ENCODE measurements around the gene PCSK9. TPM values are rescaled to one million over a fixed set of nuclear protein-coding genes. Genes with fewer than 3 reads are reported as not detected.

PCSK9 gene
- total RNA-seq, 4 donors from 2014 or later: 3.5 to 18.4 (median 8.5) TPM

DNA sequence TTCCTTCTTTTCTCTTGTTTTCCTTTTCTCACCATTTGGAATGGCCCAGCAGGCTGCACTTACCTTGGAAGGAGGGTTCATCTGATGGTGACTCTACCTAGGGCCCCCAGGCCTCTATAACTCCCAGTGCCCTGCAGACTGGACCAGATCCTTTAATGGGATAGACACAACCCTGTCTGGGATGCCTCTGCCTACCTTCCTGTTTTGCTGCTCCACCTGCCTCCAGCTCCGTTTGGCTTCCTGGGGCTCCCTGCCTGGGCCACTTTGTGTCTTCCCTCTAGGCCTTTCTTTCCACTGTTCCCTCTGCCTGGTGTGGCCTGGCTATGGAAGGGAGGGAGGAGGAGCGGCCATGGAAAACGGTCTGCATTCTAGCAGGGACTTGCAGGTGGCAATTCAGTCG, 7.5 kb downstream of the PCSK9 start:
- no peak for TF ChIP-seq POLR2A (IDR thresholded peaks at IDR 0.05)
- TF ChIP-seq, protein P1, sequence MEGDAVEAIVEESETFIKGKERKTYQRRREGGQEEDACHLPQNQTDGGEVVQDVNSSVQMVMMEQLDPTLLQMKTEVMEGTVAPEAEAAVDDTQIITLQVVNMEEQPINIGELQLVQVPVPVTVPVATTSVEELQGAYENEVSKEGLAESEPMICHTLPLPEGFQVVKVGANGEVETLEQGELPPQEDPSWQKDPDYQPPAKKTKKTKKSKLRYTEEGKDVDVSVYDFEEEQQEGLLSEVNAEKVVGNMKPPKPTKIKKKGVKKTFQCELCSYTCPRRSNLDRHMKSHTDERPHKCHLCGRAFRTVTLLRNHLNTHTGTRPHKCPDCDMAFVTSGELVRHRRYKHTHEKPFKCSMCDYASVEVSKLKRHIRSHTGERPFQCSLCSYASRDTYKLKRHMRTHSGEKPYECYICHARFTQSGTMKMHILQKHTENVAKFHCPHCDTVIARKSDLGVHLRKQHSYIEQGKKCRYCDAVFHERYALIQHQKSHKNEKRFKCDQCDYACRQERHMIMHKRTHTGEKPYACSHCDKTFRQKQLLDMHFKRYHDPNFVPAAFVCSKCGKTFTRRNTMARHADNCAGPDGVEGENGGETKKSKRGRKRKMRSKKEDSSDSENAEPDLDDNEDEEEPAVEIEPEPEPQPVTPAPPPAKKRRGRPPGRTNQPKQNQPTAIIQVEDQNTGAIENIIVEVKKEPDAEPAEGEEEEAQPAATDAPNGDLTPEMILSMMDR (IDR thresholded peaks at IDR 0.05): no peak
- Histone ChIP-seq H3K36me3 (peaks cover 0 to 12% (median 0%) of the 10 kb centered on the region in 3 donors), H3K4me1 (no peaks in the 10 kb centered on the region), H3K9me3 (no peaks in the 10 kb centered on the region), H3K27ac (no peak overlapping the region), H3K27me3 (no peaks in the 10 kb centered on the region), H3K4me3 (no peak overlapping the region)
- peak in 2 of 3 donors; percentile 29 to 30 for DNase-seq

DNA sequence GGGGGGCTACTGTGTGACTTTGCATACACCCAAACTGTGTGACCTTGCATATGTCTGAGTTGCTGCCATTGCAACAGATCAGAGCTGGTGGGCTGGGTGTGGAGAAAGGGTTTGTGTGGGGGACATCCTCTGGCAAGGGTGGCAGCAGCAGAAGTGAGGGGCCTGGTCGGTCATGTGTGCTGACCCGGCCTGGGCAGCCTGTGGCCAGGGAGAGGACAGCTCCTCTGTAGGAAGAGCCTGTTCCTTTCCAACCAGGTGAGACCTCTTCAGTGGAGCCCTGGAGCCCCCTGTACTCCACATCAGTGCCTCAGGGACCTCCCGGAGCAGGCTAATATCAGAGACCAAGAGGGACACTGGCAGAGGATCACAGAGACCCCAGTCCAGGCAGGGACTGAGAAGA, 8.3 kb downstream of the PCSK9 start:
- Histone ChIP-seq H3K27ac (no peak overlapping the region), H3K27me3 (no peaks in the 10 kb centered on the region), H3K36me3 (peaks cover 0 to 12% (median 0%) of the 10 kb centered on the region in 3 donors), H3K9me3 (no peaks in the 10 kb centered on the region), H3K4me1 (no peaks in the 10 kb centered on the region), H3K4me3 (no peak overlapping the region)
- no peak for DNase-seq
- TF ChIP-seq, protein P1 (IDR thresholded peaks at IDR 0.05): no peak
- no peak for TF ChIP-seq POLR2A (IDR thresholded peaks at IDR 0.05)

DNA sequence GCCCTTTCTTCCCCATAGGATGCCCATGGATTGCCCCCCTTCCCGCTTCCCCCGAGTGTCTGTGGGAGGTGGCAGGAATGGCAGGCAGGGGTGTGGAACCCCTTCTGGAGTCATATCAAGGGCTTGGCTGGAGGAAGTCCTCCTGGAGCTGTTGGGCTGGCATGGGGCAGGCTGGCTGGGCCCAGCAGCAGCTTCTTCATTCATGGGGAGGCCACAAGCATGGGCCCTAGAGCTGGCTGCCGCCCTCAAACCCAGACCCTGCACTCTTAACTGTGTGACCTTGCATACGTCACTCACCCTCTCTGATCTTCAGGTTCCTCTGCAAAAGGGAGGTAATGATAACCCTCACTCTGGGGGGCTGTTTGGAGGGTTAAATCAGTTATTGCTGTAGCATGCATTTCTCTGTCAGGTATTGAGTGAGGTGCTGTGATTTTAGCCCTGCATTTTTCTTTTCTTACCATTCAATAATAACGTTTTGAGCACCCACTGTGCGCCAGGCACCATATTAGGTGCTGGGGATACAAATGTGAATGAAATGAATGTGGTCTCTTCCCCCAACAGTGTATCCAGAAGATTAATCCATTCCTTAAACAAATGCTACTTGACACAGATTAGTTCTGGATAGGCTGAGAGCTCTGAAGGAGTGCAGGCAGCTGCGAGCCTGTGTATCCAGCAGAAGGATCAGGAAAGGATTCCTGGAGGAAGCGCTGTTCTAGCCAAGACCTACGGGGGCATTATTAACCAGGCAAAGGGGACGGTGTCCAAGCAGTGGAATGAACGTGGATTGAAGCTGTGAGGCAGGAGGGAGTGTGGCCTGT, 9.3 kb downstream of the PCSK9 start:
- no peaks in the 10 kb centered on the region for H3K27me3 ChIP-seq
- DNase-seq: peak in 2 of 3 donors; percentile 23 to 28
- no peaks in the 10 kb centered on the region for H3K4me1 ChIP-seq
- no peak for TF ChIP-seq POLR2A (IDR thresholded peaks at IDR 0.05)
- TF ChIP-seq, protein P1 (IDR thresholded peaks at IDR 0.05): no peak
- H3K36me3 ChIP-seq: peaks cover 0 to 12% (median 0%) of the 10 kb centered on the region in 3 donors
- H3K9me3 ChIP-seq: no peaks in the 10 kb centered on the region
- H3K27ac ChIP-seq: no peak overlapping the region
- H3K4me3 ChIP-seq: no peak overlapping the region

DNA sequence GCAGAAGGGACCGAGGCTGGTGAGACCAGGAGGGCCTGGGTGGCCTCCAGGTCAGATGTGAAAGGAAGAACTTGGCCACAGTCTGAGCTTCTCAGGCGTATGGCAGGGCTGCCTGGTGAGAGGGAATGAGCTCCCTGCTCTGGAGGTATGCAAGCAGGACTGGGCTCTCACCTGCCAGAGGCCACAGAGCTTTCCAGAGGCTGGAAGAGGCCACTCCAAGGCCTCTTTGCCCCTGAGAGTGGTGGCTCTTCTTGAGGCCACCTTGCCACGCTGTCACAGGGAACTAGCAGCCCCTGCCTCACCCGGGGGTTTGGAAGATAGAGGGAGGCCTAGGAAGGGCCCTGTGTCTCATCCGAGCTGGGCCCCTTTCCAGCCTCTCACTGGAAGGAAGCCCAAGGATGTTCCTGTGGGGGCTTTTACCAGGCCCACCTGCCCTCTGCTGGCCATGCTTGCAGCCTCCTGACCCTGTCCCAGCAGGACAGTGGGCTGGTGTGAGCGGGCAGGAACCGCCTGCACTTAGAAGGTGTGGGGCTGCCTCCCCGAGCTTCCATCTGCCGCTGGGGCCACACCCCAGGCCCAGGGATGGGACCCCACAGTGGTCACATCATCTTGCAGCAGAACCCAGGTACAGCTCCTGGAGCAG, 10.0 kb downstream of the PCSK9 start:
- H3K36me3 ChIP-seq: peaks cover 0 to 12% (median 0%) of the 10 kb centered on the region in 3 donors
- no peaks in the 10 kb centered on the region for H3K4me1 ChIP-seq
- DNase-seq: peak in 1 of 3 donors; percentile 35
- H3K4me3 ChIP-seq: no peak overlapping the region
- no peaks in the 10 kb centered on the region for H3K27me3 ChIP-seq
- H3K27ac ChIP-seq: no peak overlapping the region
- TF ChIP-seq, protein P1 (IDR thresholded peaks at IDR 0.05): no peak
- TF ChIP-seq POLR2A (IDR thresholded peaks at IDR 0.05): no peak
- H3K9me3 ChIP-seq: no peaks in the 10 kb centered on the region

DNA sequence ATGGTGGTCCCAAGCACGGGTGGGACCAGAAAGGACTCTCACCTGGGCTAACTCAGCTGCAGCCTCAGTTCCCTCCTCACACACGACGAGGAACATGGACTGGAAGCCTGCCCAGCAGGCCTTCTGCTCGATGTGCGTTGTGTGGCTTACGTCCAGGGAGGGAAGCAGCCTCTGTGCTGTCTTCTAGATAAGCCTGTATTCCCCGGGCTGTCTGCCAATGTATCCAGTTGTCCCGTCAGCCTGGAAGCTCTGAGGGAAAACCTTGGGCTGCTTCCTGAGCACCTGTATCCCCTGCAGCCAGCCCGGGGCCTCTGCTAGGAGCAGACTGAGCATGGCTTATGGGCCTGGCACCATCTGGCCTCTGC, 10.5 kb downstream of the PCSK9 start:
- TF ChIP-seq, protein P1 (IDR thresholded peaks at IDR 0.05): no peak
- no peak for TF ChIP-seq POLR2A (IDR thresholded peaks at IDR 0.05)
- Histone ChIP-seq H3K4me3 (no peak overlapping the region), H3K36me3 (peaks cover 0 to 12% (median 0%) of the 10 kb centered on the region in 3 donors), H3K27me3 (no peaks in the 10 kb centered on the region), H3K27ac (no peak overlapping the region), H3K9me3 (no peaks in the 10 kb centered on the region), H3K4me1 (no peaks in the 10 kb centered on the region)
- DNase-seq: peak in 2 of 3 donors; percentile 45
